HG02610 (cell line): ENCODE data around the gene C16orf96.

Experiments used
- ATAC-seq: cut with Tn5 transposase; IDR thresholded peaks from one replicate; pipeline ENCODE4 v1.9.1; 2021; ENCODE audit warnings: mild to moderate bottlenecking, moderate library complexity; ENCODE audit not compliant: unreplicated experiment

C16orf96 gene

DNA sequence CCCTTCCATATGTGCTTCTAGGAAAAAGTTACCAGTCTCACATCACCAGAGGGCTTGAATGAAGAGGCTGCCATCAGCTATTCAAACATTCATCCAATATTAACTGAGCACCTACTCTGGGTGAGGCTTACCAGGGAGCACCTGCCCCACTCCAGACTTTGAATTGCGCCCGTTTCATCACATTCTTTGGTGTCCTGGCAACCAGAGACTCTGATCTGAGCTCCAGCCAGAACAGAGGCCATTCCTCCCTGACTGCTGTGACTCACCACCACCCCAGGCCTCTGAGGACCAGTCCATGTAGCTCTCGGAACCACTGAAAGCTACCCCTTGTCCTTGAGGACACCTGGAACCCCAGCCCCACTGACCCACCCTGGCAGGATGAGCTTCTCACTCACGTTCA is at the start of gene C16orf96:
TSS of gene C16orf96 (plus strand) at position 229 of the 400 bp plus-strand sequence. CDS start at position 379, 150 bp downstream.
- ATAC-seq, result no peak

GRCh38 chr16:4506450-4506849 is 49.7 kb upstream of the C16orf96 start:
- ATAC-seq, result peak; percentile 53

GRCh38 chr16:4507588-4508345 is 48.4 kb upstream of the C16orf96 start:
- ATAC-seq, result no peak

DNA sequence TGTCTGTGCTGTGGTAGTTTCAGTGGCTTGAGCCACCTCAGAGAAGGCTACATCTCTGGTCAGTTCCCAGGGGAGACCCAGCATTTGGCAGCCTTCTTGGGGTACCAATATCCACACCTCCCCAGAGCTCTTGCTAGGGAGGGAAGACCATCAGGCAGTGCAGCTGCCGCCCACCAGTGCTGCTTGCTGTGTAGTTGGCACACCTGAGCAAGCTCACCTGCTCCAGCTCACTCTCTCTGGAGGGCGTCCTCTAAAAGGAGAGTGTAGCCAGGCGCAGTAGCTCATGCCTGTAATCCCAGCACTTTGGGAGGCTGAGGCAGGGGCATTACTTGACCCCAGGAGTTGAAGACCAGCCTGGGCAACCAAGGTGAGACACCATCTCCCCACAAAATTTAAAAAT is 47.3 kb upstream of the C16orf96 start:
- ATAC-seq, result no peak

DNA sequence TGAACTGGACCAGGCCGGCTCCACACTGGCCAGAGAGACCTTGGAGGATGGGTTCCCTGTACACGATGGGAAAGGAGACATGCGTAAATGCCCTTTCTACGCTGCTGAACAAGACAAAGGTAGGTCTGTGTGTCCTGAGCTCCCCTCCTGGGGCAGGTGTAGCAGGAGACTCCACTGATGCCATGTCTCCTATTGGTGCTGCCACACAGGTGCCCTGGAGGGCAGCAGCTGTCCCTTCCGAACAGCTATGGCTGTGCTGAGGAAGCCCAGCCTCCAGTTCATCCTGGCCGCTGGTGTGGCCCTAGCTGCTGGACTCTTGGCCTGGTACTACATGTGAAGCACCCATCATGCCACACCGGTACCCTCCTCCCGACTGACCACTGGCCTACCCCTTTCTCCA is 46.7 kb upstream of the C16orf96 start:
- no peak for ATAC-seq

DNA sequence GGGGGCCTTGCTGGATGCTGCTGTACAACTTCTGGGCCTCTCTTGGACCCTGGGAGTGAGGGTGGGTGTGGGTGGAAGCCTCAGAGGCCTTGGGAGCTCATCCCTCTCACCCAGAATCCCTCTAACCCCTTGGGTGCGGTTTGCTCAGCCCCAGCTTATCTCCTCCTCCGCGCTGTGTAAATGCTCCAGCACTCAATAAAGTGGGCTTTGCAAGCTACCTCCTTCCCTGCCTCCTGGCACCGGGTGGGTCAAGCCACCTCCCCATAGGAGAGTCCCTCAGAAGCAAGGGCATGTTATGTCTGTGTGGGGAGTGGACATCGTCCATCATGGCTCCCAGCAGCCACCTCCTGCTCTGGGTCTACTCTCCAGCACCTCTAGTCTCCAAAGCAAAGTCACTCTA is 46.0 kb upstream of the C16orf96 start:
- no peak for ATAC-seq

DNA sequence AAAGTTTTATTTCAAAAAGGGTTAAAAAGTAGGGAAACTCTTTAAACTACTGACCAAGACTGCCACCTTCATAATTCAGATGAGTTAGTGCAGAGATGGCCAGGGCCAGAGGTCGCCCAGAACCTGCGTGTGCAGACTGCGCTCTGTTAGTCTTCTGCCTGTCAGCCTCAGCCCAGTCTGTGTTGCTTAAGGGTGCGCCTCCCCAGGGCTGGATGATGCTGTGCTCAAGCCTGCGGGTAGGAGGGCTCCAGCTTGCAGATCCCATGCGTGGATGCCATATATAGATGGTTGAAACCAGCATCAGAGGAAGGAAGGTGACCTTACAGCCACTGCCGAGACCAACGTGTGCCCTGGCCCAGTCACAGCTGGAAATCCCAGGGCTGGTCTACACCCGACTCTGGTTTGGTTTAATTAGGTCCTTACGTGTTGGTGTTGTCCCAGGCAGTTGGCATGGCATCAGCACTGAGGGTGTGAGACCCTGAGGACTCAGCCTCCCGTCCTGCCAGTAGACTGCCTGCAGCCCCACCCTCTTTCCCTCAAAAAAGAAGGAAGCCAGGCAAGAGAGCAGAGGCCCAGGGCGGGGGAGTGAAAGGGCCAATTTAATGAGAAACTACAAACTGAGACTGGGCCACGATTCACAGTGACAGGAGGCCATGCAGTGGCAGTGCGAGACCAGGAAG is 45.3 kb upstream of the C16orf96 start:
- ATAC-seq, result no peak

DNA sequence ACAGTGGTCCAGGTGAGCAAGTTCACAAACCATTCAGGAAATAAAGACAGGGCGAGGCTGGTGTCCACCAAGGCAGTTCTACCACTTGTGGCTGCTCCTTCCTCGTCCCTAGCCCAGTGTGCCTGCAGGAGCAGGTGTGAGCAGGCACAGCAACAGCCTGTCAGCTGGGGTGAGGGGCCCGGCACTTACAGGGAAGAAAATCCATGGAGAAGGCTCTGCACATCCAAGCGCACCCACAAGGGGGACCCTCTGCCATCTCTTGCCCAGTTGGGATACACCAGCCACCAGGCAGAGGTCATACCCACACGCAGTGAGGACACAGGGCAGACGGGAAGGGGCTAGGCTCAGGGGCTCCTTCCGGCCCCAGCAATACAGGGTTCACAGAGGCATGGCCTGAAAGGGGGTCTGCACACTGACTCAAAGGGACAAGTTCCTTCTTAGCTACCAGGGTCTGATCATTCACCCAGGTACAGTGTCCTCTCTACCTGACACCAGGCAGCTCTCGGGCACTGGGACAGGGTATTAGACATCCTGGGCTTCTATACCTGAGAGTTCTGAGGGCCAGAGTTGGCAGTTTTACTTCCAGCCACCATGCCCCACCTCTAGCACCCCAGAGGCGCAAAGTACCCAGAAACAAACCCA is 44.6 kb upstream of the C16orf96 start:
- no peak for ATAC-seq

DNA sequence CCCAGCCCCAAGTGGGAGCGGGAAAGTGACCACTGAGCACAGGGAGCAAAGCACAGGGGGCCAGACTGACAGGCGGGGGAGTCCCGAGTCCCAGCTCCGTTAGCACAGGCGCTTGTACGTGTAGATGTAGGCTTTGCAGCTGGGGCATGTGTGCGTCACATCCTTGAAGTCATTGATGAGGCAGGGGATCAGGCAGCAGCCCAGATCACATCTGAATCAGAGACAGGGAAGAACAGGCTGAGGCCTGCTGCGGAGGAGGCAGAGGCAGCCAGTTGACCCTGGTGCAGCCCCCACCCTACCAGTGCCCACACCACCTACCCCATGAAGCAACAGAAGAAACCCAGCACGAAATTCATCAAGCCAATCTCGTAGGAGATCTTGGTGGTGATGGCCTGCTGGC is 43.7 kb upstream of the C16orf96 start:
- no peak for ATAC-seq

GRCh38 chr16:4513086-4513860 is 42.9 kb upstream of the C16orf96 start:
- no peak for ATAC-seq

DNA sequence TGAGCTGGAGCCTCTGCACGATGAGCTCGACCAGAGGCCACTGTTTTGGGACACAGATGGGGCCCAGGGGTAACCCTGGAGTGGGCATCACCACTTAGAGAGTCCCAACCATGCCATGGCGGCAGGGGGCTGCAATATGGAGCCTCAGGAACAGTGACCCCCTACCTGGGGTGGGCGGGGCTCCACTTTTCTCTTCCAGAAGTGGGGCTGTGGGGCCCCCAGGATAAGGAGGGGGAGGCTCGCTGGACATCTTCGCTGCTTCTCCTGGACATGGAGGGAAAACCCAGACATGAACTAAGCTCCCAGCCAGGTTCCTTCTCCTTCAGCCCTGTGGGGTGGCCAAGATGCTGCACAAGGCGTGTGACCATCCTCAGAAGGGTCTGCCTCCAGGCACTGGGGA is 42.3 kb upstream of the C16orf96 start:
- ATAC-seq, result no peak

DNA sequence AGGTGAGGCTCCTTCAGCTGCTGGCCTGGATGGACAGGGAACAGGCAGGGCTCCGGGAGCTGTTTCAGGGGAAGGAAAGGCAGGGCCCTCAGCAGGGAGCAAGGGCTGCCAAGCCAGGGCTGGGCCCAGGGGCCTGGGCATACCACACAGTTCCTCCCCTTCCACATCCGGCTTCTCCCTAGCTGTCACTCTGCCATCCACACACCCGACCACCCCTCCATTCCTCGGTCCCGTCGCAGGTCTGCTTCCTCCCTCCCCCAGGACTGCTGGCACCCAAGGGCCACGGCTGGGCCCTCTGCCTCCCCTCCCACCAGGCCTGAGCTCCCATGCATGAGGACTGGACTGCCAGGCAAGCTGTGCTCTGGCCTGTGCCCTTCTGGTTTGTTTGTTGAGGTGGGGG is 41.5 kb upstream of the C16orf96 start:
- ATAC-seq, result no peak

DNA sequence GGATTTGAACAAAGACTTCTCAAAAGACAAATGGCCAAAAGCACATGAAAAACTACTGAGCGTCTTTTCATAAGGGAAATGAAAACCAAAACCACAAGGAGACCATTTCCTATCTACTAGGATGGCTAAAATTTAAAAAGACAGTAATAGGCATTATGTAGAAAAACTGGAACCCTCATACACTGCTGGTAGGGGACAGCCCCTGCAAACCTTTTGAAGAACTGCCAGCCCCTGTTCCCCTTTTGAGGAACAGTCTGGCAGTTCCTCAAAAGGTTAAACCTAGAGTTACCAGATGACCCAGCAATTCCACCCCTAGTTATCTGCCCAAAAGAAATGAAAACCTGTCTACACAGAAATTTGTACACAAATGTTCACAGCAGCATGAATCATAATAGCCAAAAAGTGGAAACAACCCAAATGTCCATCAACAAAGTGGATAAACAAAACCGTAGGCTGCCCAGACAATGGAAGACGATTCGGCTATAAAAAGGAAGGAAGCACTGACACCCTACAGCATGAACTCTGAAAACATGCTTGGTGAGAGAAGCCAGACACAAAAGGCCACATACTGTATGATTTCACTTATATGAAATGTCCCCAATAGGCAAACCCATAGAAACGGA is 40.4 kb upstream of the C16orf96 start:
- peak; percentile 67 for ATAC-seq

DNA sequence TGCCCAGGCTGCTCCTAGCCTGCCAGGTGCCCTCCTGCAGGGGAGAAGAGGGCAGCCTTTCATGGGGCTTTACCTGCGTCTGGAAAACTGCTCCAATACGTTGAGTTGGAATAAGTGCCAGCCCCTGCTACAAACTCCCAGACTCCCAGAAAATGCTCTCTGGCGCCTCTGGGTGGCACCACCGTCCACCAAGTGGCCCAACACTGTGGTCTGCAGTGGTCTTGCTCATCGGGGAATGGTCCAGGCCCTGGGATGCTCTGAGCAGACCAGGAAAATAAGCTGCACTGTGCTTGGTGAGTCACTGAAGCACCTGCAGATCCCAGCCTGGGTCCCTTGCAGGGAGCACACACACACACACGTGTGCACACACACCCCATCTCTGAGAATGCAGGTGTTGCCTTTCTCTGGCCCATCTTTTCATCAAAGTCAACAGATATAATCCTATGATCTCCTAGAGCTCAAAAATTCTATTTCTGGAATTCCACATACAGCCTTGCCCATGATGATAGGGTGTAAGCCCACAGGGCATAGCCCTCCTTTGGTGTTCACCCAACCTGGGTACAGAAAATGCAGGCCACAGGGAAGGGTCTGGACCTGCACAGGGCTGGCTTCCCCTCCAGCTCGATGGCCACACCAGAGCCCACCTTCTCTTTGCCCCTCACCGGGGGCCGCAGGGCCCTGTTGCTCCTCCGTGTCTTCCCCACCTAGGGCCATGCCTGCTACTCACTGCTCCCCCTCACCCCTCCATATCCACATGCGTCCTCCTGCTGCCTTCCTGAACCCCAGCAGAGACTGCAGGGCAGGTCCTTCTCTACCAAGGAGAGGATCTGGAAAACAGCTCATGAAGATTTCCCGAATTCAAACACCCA is 38.1 kb upstream of the C16orf96 start:
- ATAC-seq, result no peak

DNA sequence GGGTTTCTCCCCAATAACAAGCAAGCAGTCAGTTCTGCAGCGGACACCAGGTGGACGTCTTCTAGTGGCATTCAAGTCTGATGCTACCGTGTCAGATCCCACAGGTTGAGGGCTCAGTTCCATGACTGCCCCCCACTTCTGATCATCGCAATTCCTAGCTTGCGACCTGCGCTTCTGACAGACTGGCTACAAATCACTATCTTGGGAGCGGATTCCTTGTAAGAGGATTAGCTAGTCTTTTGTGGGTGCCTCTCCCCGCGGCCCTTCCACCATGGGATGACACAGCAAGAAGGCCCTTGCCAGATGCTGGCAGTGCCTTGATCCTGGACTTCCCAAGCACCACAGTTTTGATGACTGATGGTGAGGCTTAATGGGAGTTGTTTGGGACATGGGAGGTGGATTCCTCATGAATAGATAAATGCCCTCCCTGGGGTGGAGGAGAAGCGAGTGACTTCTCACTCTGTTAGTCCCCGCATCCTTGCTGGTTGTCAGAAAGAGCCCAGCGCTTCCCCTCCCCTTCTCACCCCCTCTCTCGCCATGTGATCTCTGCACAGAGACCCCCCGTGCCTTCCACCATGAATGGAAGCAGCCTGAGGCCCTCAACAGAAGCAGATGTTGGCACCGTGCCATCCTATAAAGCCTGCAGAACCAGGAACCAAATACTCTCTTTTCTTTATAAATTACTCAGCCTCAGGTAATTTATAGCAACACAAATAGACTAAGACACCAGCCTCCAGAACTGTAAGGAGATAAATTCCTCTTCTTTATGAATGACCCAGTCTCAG is 36.7 kb upstream of the C16orf96 start:
- ATAC-seq, result no peak

DNA sequence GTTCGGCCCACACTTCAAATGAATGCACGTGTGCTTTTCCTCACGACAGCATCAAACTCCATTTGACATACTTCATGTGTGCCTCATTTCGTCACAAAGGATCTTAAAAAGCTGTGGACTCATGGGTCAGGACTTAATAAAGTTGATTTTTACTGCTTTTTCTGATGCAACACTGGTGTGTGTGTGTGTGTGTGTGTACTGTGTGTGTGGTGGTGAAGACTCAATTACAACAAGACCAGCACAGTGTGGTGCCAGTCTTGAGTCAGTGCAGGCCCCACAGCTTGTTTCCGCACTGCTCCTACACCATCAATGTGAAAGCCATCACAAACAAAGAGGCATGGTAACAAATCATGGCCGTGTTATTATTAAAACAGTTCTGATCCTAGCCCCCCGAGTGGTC is 35.2 kb upstream of the C16orf96 start:
- no peak for ATAC-seq

GRCh38 chr16:4522051-4522581 is 34.0 kb upstream of the C16orf96 start:
- no peak for ATAC-seq

DNA sequence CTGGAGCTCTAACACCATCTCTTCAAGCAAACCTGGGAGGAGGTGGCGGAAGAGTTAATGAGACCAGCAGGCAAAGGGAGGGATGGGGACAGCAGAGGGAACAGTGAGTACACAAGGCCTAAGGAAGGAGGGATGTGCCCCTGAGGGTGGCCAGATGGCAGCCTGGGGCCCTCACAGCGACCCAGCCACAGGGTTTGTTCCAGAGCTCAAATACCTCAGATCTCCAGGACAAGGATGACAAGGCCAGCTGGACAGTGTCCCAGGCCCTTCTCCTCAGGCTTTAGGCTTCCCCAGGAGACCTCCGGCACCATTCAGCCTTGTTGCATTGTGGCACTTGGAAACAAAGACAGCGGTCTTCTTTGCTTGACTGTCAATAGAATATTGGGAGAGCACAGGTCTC is 32.5 kb upstream of the C16orf96 start:
- ATAC-seq, result no peak

DNA sequence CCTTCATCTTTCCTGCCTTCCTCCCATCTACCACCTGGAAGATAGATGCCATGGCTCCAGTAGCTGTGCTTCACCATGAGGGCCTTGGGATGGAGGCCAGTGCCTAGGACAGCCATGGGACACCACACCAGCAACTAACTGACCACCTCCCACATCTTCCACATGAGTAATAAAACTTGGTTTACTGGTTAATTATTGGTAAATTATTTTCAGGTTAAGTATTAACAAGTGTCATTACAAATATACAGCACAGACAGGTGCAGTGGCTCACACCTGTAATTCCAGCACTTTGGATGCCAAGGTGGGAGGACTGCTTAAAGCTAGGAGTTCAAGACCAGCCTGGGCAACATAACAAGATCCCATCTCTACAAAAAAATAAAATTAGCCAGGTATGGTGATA is 31.6 kb upstream of the C16orf96 start:
- ATAC-seq, result no peak
